Germinal center (tissue), 1 donor: ENCODE measurements around the gene XKR7.
A peak's percentile ranks its signal among the peaks of the same experiment; 100 is the strongest.

Experiments used
- DNase-seq: peaks from one replicate; pipeline ENCODE4 v3.0.0; 2012; ENCODE audit warnings: mixed read lengths, low spot score

XKR7 gene

DNA sequence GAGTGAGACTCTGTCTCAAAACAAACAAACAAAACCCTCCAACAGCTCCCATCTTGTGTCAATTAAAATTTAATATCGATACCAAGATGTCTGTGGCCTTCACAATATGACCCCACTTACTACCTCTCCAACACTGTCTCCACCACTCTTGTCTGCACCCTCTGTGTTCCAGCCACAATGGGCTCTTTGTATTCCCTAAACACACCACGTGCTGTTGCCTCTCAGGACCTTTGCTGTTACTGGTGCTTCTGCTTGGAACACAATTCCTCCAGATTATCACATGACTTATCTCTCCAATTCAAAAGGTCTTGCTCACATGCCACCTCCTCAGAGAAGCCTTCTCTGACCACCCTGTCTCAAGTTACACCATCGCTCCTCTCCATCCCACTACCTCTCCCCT, 78.0 kb downstream of the XKR7 start:
- DNase-seq: no peak

DNA sequence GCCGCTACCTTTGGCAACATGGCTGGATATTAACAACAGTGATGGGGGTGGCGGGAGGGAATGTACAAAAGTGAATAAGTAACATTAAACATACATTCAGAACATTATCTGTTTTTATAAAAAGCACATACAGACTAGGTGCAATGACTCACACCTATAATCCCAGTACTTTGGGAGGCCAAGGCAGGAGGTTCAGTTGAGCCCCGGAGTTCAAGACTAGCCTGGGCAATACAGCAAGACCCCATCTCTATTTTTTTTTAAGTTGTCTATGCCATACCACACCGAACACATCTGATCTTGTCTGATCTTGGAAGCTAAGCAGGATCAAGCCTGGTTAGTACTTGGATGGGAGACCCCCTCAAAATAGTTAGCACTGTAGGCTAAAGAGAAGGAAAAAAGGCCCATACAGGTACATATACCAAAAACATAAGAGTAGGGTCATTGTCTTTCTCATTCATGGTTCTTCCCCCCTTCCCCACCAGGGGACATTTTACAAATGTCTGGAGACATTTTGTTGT, 82.4 kb downstream of the XKR7 start:
- DNase-seq: no peak

GRCh38 chr20:32050851-32051556, 83.1 kb downstream of the XKR7 start:
- peak; percentile 34 for DNase-seq

DNA sequence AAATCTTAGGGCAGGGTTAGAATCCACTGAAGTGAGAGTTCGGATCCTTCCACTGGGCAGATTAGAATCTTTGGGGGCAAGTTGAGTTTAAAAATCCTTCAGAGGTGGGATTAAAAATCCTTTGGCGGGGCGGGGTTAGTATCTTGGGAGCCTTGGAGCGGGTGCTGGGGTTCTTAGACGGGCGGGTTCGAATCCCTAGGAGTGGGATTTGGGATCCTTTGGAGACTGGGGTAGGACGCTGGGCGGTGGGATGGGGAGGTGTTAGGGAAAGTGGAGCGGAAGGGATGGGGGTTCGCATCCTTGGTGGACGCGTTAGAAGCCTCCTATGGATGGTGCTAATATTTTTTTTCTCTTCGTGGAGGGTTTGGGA, 83.8 kb downstream of the XKR7 start:
- no peak for DNase-seq

- no peak for DNase-seq
Measured at GRCh38 chr20:32052090-32052777, 84.3 kb downstream of the XKR7 start, which contains the start of gene HCK. TSS of gene HCK (plus strand) at chr20:32052242.

- no peak for DNase-seq
Measured at GRCh38 chr20:32052778-32053362, 84.9 kb downstream of the XKR7 start.
